KOPT-K1 (cell line): ENCODE measurements around the gene LHPP.
"Not testable (repeated sequence)": the region's sequence is repeated elsewhere in the genome, so short reads cannot be mapped to it uniquely, and the experiment has no call there.

Source experiments
- H3K27ac ChIP-seq: fragments of 200-600 bp; sonication (generic); 2 replicates; pipeline ENCODE4 v1.5.1; 2016; ENCODE audit warnings: antibody characterized with exemption, mild to moderate bottlenecking, low read depth, low read length; ENCODE audit not compliant: poor library complexity, severe bottlenecking
- H3K36me3 ChIP-seq: fragments of 200-600 bp; sonication (generic); 2 replicates; pipeline ENCODE4 v1.5.1; 2017; ENCODE audit warnings: antibody characterized with exemption, mild to moderate bottlenecking, low read length, moderate library complexity; ENCODE audit not compliant: insufficient read depth
- H3K9me3 ChIP-seq: fragments of 200-600 bp; sonication (generic); 2 replicates; pipeline ENCODE4 v1.5.1; 2017; ENCODE audit warnings: antibody characterized with exemption, low read length, mild to moderate bottlenecking; ENCODE audit not compliant: insufficient read depth, poor library complexity, severe bottlenecking

The LHPP gene

DNA sequence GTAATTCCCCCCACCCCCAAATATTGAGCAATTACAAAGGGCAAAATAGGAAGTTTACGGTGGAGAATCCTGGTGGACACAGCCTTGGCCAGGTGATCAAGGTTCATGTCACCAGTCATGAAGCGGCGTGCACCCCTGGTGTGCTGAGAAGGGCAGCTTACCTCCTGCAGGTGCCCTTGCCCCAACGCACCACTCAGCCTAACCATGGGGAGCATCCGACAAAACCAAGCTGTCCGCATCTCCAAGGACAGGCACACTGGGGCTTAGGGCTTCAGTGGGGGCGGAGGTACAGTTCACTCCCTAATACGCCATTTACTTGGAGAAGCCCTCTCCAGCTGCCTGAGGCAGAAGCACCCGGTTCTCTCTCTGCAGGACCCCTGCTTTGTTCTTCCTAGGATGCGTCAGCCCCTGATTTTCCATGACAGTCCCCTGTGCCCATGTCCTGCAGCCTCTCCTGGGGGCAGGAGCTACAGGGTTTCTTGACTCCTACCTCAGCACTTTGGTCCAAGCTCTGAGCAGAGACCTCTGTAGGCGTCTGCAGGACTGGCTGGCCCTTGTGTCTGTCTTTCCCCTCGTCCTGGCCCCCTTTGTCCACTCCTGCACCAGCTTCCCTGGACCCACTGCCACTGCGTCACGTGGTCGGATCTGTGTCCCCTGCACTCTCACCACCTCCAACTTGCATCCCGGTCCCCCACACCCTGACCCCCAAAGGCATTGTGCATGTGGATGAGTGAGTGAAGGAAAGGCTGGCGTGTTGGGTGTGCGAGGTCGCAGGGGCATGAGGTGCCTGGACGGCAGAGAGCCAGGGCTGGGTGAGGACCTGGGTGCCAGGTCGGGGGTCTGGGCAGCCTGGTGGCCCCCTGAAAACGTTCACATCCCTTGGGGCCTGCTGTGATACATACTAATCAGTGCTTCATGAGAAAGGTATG lies 113.7 kb downstream of the LHPP start:
- Histone ChIP-seq H3K27ac (no peak overlapping the region), H3K36me3 (no peaks in the 10 kb centered on the region), H3K9me3 (no peaks in the 10 kb centered on the region)

GRCh38 chr10:124576526-124577420 lies 115.2 kb downstream of the LHPP start:
- H3K9me3 ChIP-seq: peaks cover 5% of the 10 kb centered on the region
- H3K36me3 ChIP-seq: no peaks in the 10 kb centered on the region
- H3K27ac ChIP-seq: no peak overlapping the region

GRCh38 chr10:124577651-124578050 lies 116.0 kb downstream of the LHPP start:
- no peak overlapping the region for H3K27ac ChIP-seq
- no peaks in the 10 kb centered on the region for H3K36me3 ChIP-seq

DNA sequence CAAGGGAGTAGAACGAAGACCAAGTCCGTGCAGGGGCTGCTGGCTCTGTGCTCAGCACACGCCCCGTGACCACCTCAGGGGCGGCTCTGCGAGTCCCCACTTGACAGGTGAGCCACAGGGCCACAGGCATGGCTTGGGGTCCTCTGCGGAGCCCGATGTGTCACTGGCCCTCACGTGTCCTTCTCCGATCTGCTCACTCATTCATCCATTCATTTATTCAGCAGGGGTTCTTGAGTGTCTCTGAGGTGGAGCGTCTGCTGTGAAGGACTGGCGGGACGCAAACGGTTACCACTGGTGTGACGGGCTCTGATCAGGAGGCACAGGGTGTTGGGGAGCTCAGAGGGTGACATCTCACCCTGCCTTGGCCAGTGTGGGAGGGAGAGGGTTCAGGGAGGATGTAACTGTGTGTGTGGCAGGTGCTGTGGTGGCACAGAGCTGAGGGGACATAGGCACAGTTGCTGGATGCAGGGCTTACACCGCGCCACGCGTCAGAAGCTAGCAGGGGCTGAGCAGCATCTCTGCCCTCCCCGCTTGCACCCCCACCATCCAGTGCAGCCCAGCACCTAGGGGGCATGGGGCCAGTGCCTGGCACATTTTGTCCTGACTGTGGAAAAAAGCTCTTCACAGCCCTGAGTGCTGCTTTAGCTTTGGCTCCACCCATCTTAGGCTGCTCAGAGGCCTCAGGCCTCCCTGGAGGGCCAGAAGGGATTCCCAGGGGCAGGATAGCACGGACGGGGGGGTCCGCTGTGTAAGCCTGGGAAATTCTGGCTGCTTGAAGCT lies 116.8 kb downstream of the LHPP start:
- peaks cover 9% of the 10 kb centered on the region for H3K9me3 ChIP-seq
- no peaks in the 10 kb centered on the region for H3K36me3 ChIP-seq
- no peak overlapping the region for H3K27ac ChIP-seq

More at GRCh38 chr10:124577651-124578050, 116.0 kb downstream of the LHPP start:
- peaks cover 5% of the 10 kb centered on the region for H3K9me3 ChIP-seq

DNA sequence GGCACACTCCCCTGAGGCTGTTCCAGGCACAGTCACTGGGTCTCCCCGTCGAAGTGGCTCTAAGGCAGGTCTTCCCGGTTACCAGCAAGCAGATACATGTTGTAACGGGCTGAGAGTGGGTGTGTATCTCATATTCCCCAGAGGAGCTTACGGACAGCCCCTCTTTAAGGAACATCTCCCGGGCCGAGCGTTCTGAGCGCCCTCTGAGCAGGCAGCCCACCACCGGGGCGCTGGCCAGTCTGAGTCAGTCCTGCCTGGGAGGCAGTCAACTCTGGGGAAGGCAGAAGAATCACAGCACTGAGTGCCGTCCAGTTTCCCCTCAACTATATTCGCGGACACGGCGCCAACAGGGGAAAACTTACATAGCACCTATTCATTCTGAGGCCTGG lies 117.4 kb downstream of the LHPP start:
- Histone ChIP-seq H3K27ac (no peak overlapping the region), H3K9me3 (peaks cover 11% of the 10 kb centered on the region), H3K36me3 (no peaks in the 10 kb centered on the region)

- peaks cover 11% of the 10 kb centered on the region for H3K9me3 ChIP-seq
- no peak overlapping the region for H3K27ac ChIP-seq
- H3K36me3 ChIP-seq: no peaks in the 10 kb centered on the region
Measured at GRCh38 chr10:124586142-124586541, 124.5 kb downstream of the LHPP start.

DNA sequence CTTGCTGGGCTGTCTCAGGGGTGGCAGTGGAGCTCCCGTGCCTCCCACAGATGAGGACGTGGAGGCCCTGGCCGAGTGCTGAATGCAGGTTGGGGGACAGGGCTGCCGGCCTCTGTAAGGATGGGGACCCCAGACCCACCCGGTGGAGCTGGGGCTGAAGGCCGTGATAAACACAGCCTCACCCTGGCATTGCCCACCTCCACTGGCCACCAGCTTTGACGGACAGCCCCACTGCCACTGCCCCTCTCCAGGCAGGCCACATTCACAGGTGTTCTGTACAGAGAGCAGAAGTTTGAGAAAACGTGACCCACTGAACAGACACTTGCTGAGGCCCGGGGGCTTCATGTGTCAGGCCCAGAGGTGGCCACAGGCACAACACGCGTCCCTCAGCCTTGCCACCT lies 126.2 kb downstream of the LHPP start:
- Histone ChIP-seq H3K9me3 (peaks cover 6% of the 10 kb centered on the region), H3K36me3 (no peaks in the 10 kb centered on the region), H3K27ac (no peak overlapping the region)

DNA sequence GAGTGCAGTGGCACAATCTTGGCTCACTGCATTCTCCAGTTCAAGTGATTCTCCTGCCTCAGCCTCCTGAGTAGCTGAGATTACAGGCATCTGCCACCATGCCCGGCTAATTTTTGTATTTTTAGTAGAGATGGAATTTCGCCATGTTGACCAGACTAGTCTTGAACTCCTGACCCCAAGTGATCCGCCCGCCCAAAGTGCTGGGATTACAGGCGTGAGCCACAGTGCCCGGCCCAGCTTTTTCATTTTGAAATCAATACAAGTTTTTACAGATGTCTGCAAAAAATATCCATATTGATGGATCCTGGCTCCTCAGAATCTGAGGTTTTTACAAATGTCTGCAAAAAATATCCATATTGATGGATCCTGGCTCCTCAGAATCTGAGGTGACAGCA lies 126.7 kb downstream of the LHPP start:
- not testable (repeated sequence) for H3K27ac ChIP-seq, H3K9me3 ChIP-seq, H3K36me3 ChIP-seq

GRCh38 chr10:124588736-124589490 lies 127.3 kb downstream of the LHPP start:
- no peak overlapping the region for H3K27ac ChIP-seq
- H3K36me3 ChIP-seq: no peaks in the 10 kb centered on the region
- no peaks in the 10 kb centered on the region for H3K9me3 ChIP-seq

- Histone ChIP-seq H3K9me3 (no peaks in the 10 kb centered on the region), H3K36me3 (no peaks in the 10 kb centered on the region), H3K27ac (no peak overlapping the region)
Measured at GRCh38 chr10:124589491-124590041, 127.9 kb downstream of the LHPP start.

- H3K27ac ChIP-seq: no peak overlapping the region
- H3K36me3 ChIP-seq: no peaks in the 10 kb centered on the region
- H3K9me3 ChIP-seq: no peaks in the 10 kb centered on the region
Measured at GRCh38 chr10:124590216-124591122, 128.8 kb downstream of the LHPP start.

DNA sequence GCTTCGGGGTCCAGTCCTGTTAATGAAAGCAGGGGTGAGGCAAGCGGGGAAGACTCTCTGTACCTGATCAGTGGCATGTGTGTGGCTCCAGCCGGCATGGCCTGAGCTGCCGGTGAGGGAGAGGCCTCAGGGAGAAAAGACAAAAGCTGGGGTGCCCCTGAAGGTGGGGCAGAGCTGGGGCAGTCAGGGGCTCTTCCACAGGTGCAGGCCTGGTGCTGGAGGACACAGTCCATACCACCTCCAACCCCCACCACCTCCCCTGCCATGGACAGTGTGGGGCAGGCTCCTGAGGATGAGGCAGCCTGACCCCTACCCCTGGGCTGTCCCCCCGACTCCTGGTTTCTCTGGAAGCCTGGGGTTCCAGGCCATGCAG lies 129.5 kb downstream of the LHPP start:
- no peaks in the 10 kb centered on the region for H3K36me3 ChIP-seq

GRCh38 chr10:124592101-124592500 lies 130.5 kb downstream of the LHPP start:
- Histone ChIP-seq H3K36me3 (no peaks in the 10 kb centered on the region), H3K9me3 (no peaks in the 10 kb centered on the region), H3K27ac (no peak overlapping the region)

More for the DNA sequence above, 129.5 kb downstream of the LHPP start:
- Histone ChIP-seq H3K9me3 (no peaks in the 10 kb centered on the region), H3K27ac (no peak overlapping the region)
